H1 (cell line): Measurements from ENCODE around the gene PLPPR1. TPM values are rescaled to one million over a fixed set of nuclear protein-coding genes. Genes with fewer than 3 reads are reported as not detected.

Experiments
- CTCF ChIA-PET: fragments of 300-600 bp; sonication (Branson Sonifier 250); formaldehyde crosslinking; loops from one replicate; lab custom pipeline; 2021; ENCODE audit not compliant: partially characterized antibody; lab: Charles Lee
- POLR2A ChIA-PET: fragments of 300-600 bp; sonication (Branson Sonifier 250); formaldehyde crosslinking; loops from one replicate; lab custom pipeline; 2021; ENCODE audit warnings: inconsistent platforms; ENCODE audit not compliant: partially characterized antibody; lab: Charles Lee
- DNase-seq, 2 experiments: peaks; one replicate each; pipeline versions ENCODE4 v3.0.0 to v3.0.0-alpha.2; 2010 to 2022; ENCODE audit warnings: low spot score in 2 of 2, low read depth in 1 of 2, mixed read lengths in 1 of 2
- FAIRE-seq: peaks from 2 replicates; lab custom pipeline; 2011; peaks lifted over from hg19 to GRCh38; lab: Jason Lieb, UNC
- H2AFZ ChIP-seq: 2 replicates; pipeline ENCODE4 v1.8.1; 2012; ENCODE audit warnings: low read length, inconsistent platforms
- H2AK5ac ChIP-seq: 2 replicates; pipeline ENCODE4 v1.6.1; 2013; ENCODE audit warnings: low read depth, low read length
- H2BK120ac ChIP-seq: replicated peaks from 2 replicates; pipeline ENCODE3; 2013; ENCODE audit warnings: low read depth, low read length, inconsistent platforms
- H2BK12ac ChIP-seq: 2 replicates; pipeline ENCODE4 v1.6.1; 2013; ENCODE audit warnings: low read depth, low read length
- H2BK15ac ChIP-seq: 2 replicates; pipeline ENCODE4 v1.6.1; 2013; ENCODE audit warnings: low read length
- H2BK20ac ChIP-seq: 2 replicates; pipeline ENCODE4 v1.6.1; 2013; ENCODE audit warnings: low read length
- H2BK5ac ChIP-seq: 2 replicates; pipeline ENCODE4 v1.6.1; 2013; ENCODE audit warnings: low read depth, low read length
- H3K14ac ChIP-seq: 2 replicates; pipeline ENCODE4 v1.6.1; 2013; ENCODE audit warnings: inconsistent platforms; ENCODE audit not compliant: insufficient read length
- H3K18ac ChIP-seq: 2 replicates; pipeline ENCODE4 v1.6.1; 2013; ENCODE audit warnings: low read length; ENCODE audit errors: extremely low read depth
- H3K23ac ChIP-seq: 2 replicates; pipeline ENCODE4 v1.6.1; 2013; ENCODE audit warnings: inconsistent platforms; ENCODE audit not compliant: insufficient read length
- H3K23me2 ChIP-seq: 2 replicates; pipeline ENCODE4 v1.6.1; 2013; ENCODE audit warnings: low read depth, low read length
- H3K27ac ChIP-seq: 2 replicates; pipeline ENCODE4 v1.6.1; 2011; ENCODE audit warnings: low read depth, low read length, inconsistent platforms
- H3K27me3 ChIP-seq, 4 experiments: replicated peaks in 1 of 4; 1 replicate in 1 of 4; 2 replicates in 3 of 4; pipeline versions ENCODE4 v1.6.1 to v1.8.1; 2011 to 2013; ENCODE audit warnings: low read length in 3 of 4, mild to moderate bottlenecking in 3 of 4, inconsistent platforms in 2 of 4, mixed read lengths in 2 of 4, moderate library complexity in 1 of 4; ENCODE audit not compliant: control insufficient read depth in 3 of 4, insufficient read depth in 3 of 4; ENCODE audit errors: extremely low read depth in 1 of 4
- H3K36me3 ChIP-seq, 4 experiments: 2 replicates each; pipeline versions ENCODE4 v1.6.1 to v1.8.1; 2011 to 2013; ENCODE audit warnings: mild to moderate bottlenecking in 4 of 4, low read length in 3 of 4, moderate library complexity in 2 of 4, control low read depth in 1 of 4, inconsistent platforms in 1 of 4; ENCODE audit not compliant: insufficient read depth in 4 of 4, control insufficient read depth in 2 of 4
- H3K4ac ChIP-seq: replicated peaks from 2 replicates; pipeline ENCODE3; 2013; ENCODE audit warnings: low read length, low read depth, mixed read lengths, inconsistent platforms; ENCODE audit not compliant: insufficient read length
- H3K4me1 ChIP-seq, 4 experiments: replicated peaks in 1 of 4; 1 replicate in 1 of 4; 2 replicates in 3 of 4; pipeline versions ENCODE4 v1.6.1 to v1.8.1; 2011 to 2013; ENCODE audit warnings: low read length in 3 of 4, inconsistent platforms in 2 of 4, mixed read lengths in 1 of 4; ENCODE audit not compliant: insufficient read depth in 4 of 4, control insufficient read depth in 3 of 4
- H3K4me2 ChIP-seq, 2 experiments: 2 replicates each; pipeline versions ENCODE4 v1.6.1 to v1.8.1; 2011 to 2013; ENCODE audit warnings: low read depth in 2 of 2, low read length in 2 of 2, control low read depth in 1 of 2, inconsistent platforms in 1 of 2, mild to moderate bottlenecking in 1 of 2; ENCODE audit not compliant: insufficient read depth in 1 of 2
- H3K4me3 ChIP-seq, 4 experiments: fragments of 200-600, 300-600 bp in 1 of 4; sonication (generic), shearing (Covaris generic), sonication (Bioruptor Twin) in 1 of 4; 2 replicates each; pipeline versions ENCODE4 v1.5.1 to v1.8.1; 2011 to 2016; ENCODE audit warnings: low read length in 4 of 4, low read depth in 3 of 4, control low read depth in 2 of 4, inconsistent platforms in 2 of 4, mild to moderate bottlenecking in 2 of 4, mixed read lengths in 1 of 4, moderate library complexity in 1 of 4; ENCODE audit not compliant: insufficient read depth in 2 of 4; ENCODE audit errors: extremely low read depth in 1 of 4
- H3K56ac ChIP-seq: replicated peaks from 2 replicates; pipeline ENCODE3; 2013; ENCODE audit warnings: low read depth, mild to moderate bottlenecking, mixed read lengths, low read length, inconsistent platforms; ENCODE audit not compliant: insufficient read length
- H3K79me1 ChIP-seq: 2 replicates; pipeline ENCODE4 v1.6.1; 2013; ENCODE audit warnings: low read depth, low read length, control low read depth
- H3K79me2 ChIP-seq, 2 experiments: 2 replicates each; pipeline versions ENCODE4 v1.6.1 to v1.8.1; 2012 to 2013; ENCODE audit warnings: low read length in 2 of 2, mild to moderate bottlenecking in 2 of 2, inconsistent platforms in 1 of 2; ENCODE audit not compliant: insufficient read depth in 2 of 2, control insufficient read depth in 1 of 2
- H3K9ac ChIP-seq, 4 experiments: replicated peaks in 1 of 4; 1 replicate in 1 of 4; 2 replicates in 3 of 4; pipeline versions ENCODE4 v1.6.1 to v1.8.1; 2011 to 2013; ENCODE audit warnings: low read depth in 3 of 4, low read length in 3 of 4, control low read depth in 2 of 4, mild to moderate bottlenecking in 2 of 4, moderate library complexity in 2 of 4, inconsistent platforms in 1 of 4; ENCODE audit errors: extremely low read depth in 1 of 4
- H3K9me3 ChIP-seq, 2 experiments: 2 replicates each; pipeline versions ENCODE4 v1.6.1 to v1.8.1; 2012 to 2013; ENCODE audit warnings: mild to moderate bottlenecking in 2 of 2, moderate library complexity in 2 of 2, control low read depth in 1 of 2, inconsistent platforms in 1 of 2, low read depth in 1 of 2, low read length in 1 of 2, mixed read lengths in 1 of 2; ENCODE audit not compliant: insufficient read depth in 2 of 2
- H4K20me1 ChIP-seq, 2 experiments: replicated peaks in 1 of 2; 2 replicates each; pipeline versions ENCODE3 to v1.8.1; 2011 to 2013; ENCODE audit warnings: inconsistent platforms in 2 of 2, low read length in 2 of 2, mild to moderate bottlenecking in 1 of 2; ENCODE audit not compliant: insufficient read depth in 2 of 2, control insufficient read depth in 1 of 2
- H4K5ac ChIP-seq: 2 replicates; pipeline ENCODE4 v1.6.1; 2013; ENCODE audit warnings: low read length, low read depth, mixed read lengths, inconsistent platforms; ENCODE audit not compliant: insufficient read length
- H4K8ac ChIP-seq: 2 replicates; pipeline ENCODE4 v1.8.0; 2013; ENCODE audit warnings: mild to moderate bottlenecking, moderate library complexity, low read length, inconsistent platforms; ENCODE audit not compliant: insufficient read depth; ENCODE audit errors: extremely low read depth
- H4K91ac ChIP-seq: replicated peaks from 2 replicates; pipeline ENCODE3; 2013; ENCODE audit warnings: low read length, mixed read lengths, inconsistent platforms; ENCODE audit not compliant: insufficient read length
- BRCA1 ChIP-seq: IDR thresholded peaks from 2 replicates; pipeline ENCODE4 v1.6.1; 2012; ENCODE audit warnings: low read depth, low read length, improper control_type of control experiment
- CBX5 ChIP-seq: fragments of 300-800, 300-1000 bp; sonication (generic); IDR thresholded peaks from 2 replicates; pipeline ENCODE4 v1.7.1; 2016; ENCODE audit warnings: antibody characterized with exemption, low read length, low read depth
- CTBP2 ChIP-seq: IDR thresholded peaks from 2 replicates; pipeline ENCODE4 v1.7.0; 2011; ENCODE audit warnings: borderline replicate concordance, mild to moderate bottlenecking, moderate library complexity, mixed read lengths, low read length; ENCODE audit not compliant: insufficient read depth, insufficient read length
- EZH2 ChIP-seq: fragments of 200-600 bp; sonication (generic); IDR thresholded peaks from 2 replicates; pipeline ENCODE4 v1.7.1; 2012; ENCODE audit warnings: low read depth, mild to moderate bottlenecking, moderate library complexity, low read length, inconsistent platforms; ENCODE audit not compliant: severe bottlenecking
- NANOG ChIP-seq: IDR thresholded peaks from 2 replicates; pipeline ENCODE4 v1.6.1; 2011; ENCODE audit warnings: low read length, low read depth, mild to moderate bottlenecking, inconsistent platforms; ENCODE audit not compliant: insufficient read depth, poor library complexity, severe bottlenecking
- PHF8 ChIP-seq: fragments of 200-600 bp; sonication (generic); conservative IDR thresholded peaks from 2 replicates; pipeline ENCODE4 v1.7.1; 2012; ENCODE audit warnings: low read depth, mild to moderate bottlenecking, inconsistent platforms, low read length, moderate library complexity
- RBBP5 ChIP-seq: IDR thresholded peaks from 2 replicates; pipeline ENCODE4 v1.7.1; 2012; ENCODE audit warnings: low read depth, mild to moderate bottlenecking, inconsistent platforms, low read length, moderate library complexity, borderline replicate concordance
- SP4 ChIP-seq: IDR thresholded peaks from 2 replicates; pipeline ENCODE4 v1.6.1; 2012; ENCODE audit warnings: low read length, inconsistent platforms
- WGBS, 2 experiments: shearing (Covaris generic) in 1 of 2; methylation state at CpG; one replicate each; pipeline versions ENCODE4 v1.1.6 to v1.1.7; 2013 to 2015; ENCODE audit warnings: low lambda C conversion rate in 2 of 2, mixed read lengths in 2 of 2, inconsistent platforms in 1 of 2, low coverage in 1 of 2, missing lambda C conversion rate in 1 of 2; ENCODE audit not compliant: insufficient replicate concordance in 2 of 2, insufficient coverage in 1 of 2, insufficient read length in 1 of 2; ENCODE audit errors: extremely low coverage in 1 of 2, missing lambda C conversion rate in 1 of 2; 5-methylcytosine and 5-hydroxymethylcytosine counted together
- polyA plus RNA-seq, 7 experiments: library from polyadenylated mRNA; depleted of rRNA in 3 of 7; stranded (reverse) in 5 of 7; unstranded in 2 of 7; fragments of >200 nt in 5 of 7; fragments of 200-250 nt in 2 of 7; gene quantifications; 1 replicate in 5 of 7; 2 replicates in 1 of 7; 4 replicates in 1 of 7; pipeline versions ENCODE4 v1.2.1 to v1.2.3, GENCODE V29; 2011 to 2013; ENCODE audit warnings: missing spikeins in 2 of 7, mixed read lengths in 2 of 7
- total RNA-seq: library from RNA; stranded (reverse); fragmentation: NEBNext Ultra II Directional; extraction: Animal tissue kit (Norgen Biotek cat#: 25700); gene quantifications from 2 replicates; pipeline ENCODE4 v1.2.1, GENCODE V29; 2021

PLPPR1 gene
- total and polyA plus RNA-seq, 2 of the 8 experiments (the other 6 are each of a cell fraction or from before 2014, with no cell fraction given), result 1.4 to 1.8 TPM

DNA sequence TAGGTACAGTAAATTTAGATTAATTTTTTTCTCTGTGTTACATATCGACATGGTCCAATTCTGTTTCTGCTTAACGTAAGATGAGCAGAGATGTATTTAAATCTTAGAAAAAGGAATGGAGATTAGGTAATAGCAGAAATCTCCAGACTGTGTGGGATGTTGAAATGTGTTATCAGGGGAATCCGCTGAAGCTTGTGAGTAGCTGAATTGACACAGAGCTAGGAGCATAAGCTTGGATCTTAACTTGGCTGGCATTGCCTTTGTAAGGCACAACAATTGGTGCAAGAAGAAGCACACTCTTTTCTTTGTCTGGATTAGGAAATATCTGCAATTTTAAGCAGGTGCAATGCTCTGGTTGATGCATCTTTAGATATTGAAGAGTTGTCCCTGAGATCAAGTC, 53.1 kb downstream of the PLPPR1 start:
- no peak overlapping the region for H2BK12ac ChIP-seq
- no peak overlapping the region for H3K4me2 ChIP-seq
- WGBS, 2 experiments, result 83% methylated on average over 3 of the region's 3 CpGs; no CpG with 5 or more reads in 1 of the 2 experiments
- peaks cover 0 to 9% (median 4%) of the 10 kb centered on the region in 4 experiments; a peak in 3 of 7 replicates for H3K4me1 ChIP-seq
- H2BK5ac ChIP-seq, result no peak overlapping the region
- H2BK120ac ChIP-seq, result no peak overlapping the region
- no peak overlapping the region for H3K4me3 ChIP-seq
- no peaks in the 10 kb centered on the region; a peak in 1 of 8 replicates for H3K36me3 ChIP-seq
- no peak overlapping the region; the same call in 1 of the 2 replicates for H2AK5ac ChIP-seq
- H3K14ac ChIP-seq, result no peak overlapping the region
- no peak overlapping the region for H4K91ac ChIP-seq
- H3K9me3 ChIP-seq, result no peaks in the 10 kb centered on the region
- H4K8ac ChIP-seq, result no peak overlapping the region
- H3K18ac ChIP-seq, result no peak overlapping the region
- H3K79me1 ChIP-seq, result no peaks in the 10 kb centered on the region
- no peak overlapping the region for H2BK20ac ChIP-seq
- no peak overlapping the region for H3K4ac ChIP-seq
- no peak overlapping the region for H2BK15ac ChIP-seq
- no peak overlapping the region for H2AFZ ChIP-seq
- no peak overlapping the region for H3K56ac ChIP-seq
- H3K23me2 ChIP-seq, result no peaks in the 10 kb centered on the region
- no peaks in the 10 kb centered on the region for H4K20me1 ChIP-seq
- CTCF ChIA-PET, result no interaction called here
- no peak for TF ChIP-seq BRCA1
- TF ChIP-seq RBBP5, result no peak
- no peak for TF ChIP-seq SP4
- TF ChIP-seq CBX5, result no peak
- TF ChIP-seq CTBP2, result no peak
- TF ChIP-seq EZH2, result no peak
- no peak for TF ChIP-seq NANOG
- no peak for TF ChIP-seq PHF8
- H3K27me3 ChIP-seq, result no peaks in the 10 kb centered on the region; a peak in 1 of 7 replicates
- FAIRE-seq (no peak), DNase-seq (no peak)
- POLR2A ChIA-PET, result interaction anchor here (1.0 kb wide), 1 partner anchor 12 kb away, joined by 3 read pairs; no protein-coding TSS in a partner anchor
- no peak overlapping the region for H3K9ac ChIP-seq
- no peak overlapping the region for H4K5ac ChIP-seq
- H3K23ac ChIP-seq, result no peak overlapping the region
- H3K79me2 ChIP-seq, result no peaks in the 10 kb centered on the region
- H3K27ac ChIP-seq, result no peak overlapping the region
